ENCODE measurements around the gene TULP4. TPM values are rescaled to one million over a fixed set of nuclear protein-coding genes. Genes with fewer than 3 reads are reported as not detected.

TULP4 gene
- polyA plus RNA-seq, 2 of the 4 experiments (the other 2 are of a cell fraction) = 5.0 to 10.6 TPM

- WGBS (ENCODE audit: missing lambda C conversion rate) = 84% methylated on average over 3 of the region's 3 CpGs
- Histone ChIP-seq H3K4me3 (no peak overlapping the region), H3K4me1 (peaks cover 9% of the 10 kb centered on the region), H3K27ac (no peak overlapping the region), H3K4me2 (no peak overlapping the region), H3K9me3 (no peaks in the 10 kb centered on the region)
- TF ChIP-seq EP300 (IDR thresholded peaks at IDR 0.05) = no peak
- no peak for TF ChIP-seq NPAS2 (CRISPR knock-in tag; IDR thresholded peaks at IDR 0.05; ENCODE audit: borderline replicate concordance)
- TF ChIP-seq EHF (CRISPR knock-in tag; IDR thresholded peaks at IDR 0.05) = no peak
- no peak for FAIRE-seq
- CTCF ChIA-PET = no interaction called here
- no peak for DNase-seq (ENCODE audit: low read depth in 1 of 2, low spot score in 1 of 2)
- POLR2A ChIA-PET = no interaction called here
- no peak for ATAC-seq
These were observed 180.6 kb downstream of the TULP4 start for GRCh38 chr6:158492881-158493280.

- FAIRE-seq (no peak), DNase-seq (ENCODE audit: low read depth in 1 of 2, low spot score in 1 of 2) (no peak), ATAC-seq (peak in 1 of 2 experiments; percentile 63; a peak in 3 of 6 replicates)
- TF ChIP-seq RAD21 (conservative IDR thresholded peaks at IDR 0.05 in 1 of 2, IDR thresholded peaks at IDR 0.05 in 1 of 2) (peak in 1 of 2 experiments; percentile 28; a peak in 1 of 5 replicates), ZNF302 (CRISPR knock-in tag; IDR thresholded peaks at IDR 0.05) (no peak)
- no peak overlapping the region for H3K4me2 ChIP-seq
- CTCF ChIA-PET = interaction anchor here (1.4 to 2.2 kb wide), 3 partner anchors 23 to 275 kb away, joined by 4 to 6 read pairs (median 5); no protein-coding TSS in a partner anchor
- H3K4me1 ChIP-seq = no peaks in the 10 kb centered on the region
- H3K9me3 ChIP-seq = no peaks in the 10 kb centered on the region
- no peak overlapping the region for H3K4me3 ChIP-seq
- POLR2A ChIA-PET = no interaction called here
- H3K27ac ChIP-seq = no peak overlapping the region
- 97% methylated on average over 3 of the region's 3 CpGs for WGBS (ENCODE audit: missing lambda C conversion rate)
These were observed 184.4 kb downstream of the TULP4 start for GRCh38 chr6:158496700-158497099.

DNA sequence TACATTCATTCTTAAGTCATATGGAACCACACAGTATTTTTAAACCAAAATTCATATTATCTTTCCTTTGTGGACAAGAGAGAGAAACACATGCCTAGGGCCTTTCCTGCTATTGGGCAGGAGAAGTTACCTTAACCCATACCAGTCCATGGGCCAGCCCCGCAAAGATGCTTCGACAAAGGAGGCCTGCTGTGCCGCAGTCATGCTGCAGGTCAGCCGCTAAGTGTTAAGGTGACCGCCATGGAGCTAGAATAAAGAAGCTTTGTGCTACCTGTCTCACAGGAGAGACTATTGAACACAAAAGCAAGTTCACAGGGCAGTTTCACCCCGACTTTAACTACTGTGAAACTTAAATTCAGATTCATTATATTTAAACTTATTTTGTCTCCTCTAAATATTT is 185.4 kb downstream of the TULP4 start:
- Histone ChIP-seq H3K9me3 (no peaks in the 10 kb centered on the region), H3K4me3 (no peak overlapping the region), H3K4me2 (no peak overlapping the region), H3K4me1 (no peaks in the 10 kb centered on the region), H3K27ac (no peak overlapping the region)
- WGBS (ENCODE audit: missing lambda C conversion rate) = 80% methylated on average over 6 of the region's 6 CpGs
- no peak for ATAC-seq
- ChIA-PET CTCF (no interaction called here), POLR2A (no interaction called here)
- no peak for FAIRE-seq
- DNase-seq (ENCODE audit: low read depth in 1 of 2, low spot score in 1 of 2) = no peak
- no peak for TF ChIP-seq NR3C1 (IDR thresholded peaks at IDR 0.05)
- TF ChIP-seq, protein P1, sequence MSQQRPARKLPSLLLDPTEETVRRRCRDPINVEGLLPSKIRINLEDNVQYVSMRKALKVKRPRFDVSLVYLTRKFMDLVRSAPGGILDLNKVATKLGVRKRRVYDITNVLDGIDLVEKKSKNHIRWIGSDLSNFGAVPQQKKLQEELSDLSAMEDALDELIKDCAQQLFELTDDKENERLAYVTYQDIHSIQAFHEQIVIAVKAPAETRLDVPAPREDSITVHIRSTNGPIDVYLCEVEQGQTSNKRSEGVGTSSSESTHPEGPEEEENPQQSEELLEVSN (IDR thresholded peaks at IDR 0.05; ENCODE audit: borderline replicate concordance, low read depth) = no peak
- TF ChIP-seq RAD21 (conservative IDR thresholded peaks at IDR 0.05 in 1 of 2, IDR thresholded peaks at IDR 0.05 in 1 of 2) = no peak
- no peak for TF ChIP-seq NFE2L2 (conservative IDR thresholded peaks at IDR 0.05; ENCODE audit: low read length)
- no peak for TF ChIP-seq BHLHE40 (IDR thresholded peaks at IDR 0.05; ENCODE audit: low read depth, low read length)
- TF ChIP-seq, protein P2, sequence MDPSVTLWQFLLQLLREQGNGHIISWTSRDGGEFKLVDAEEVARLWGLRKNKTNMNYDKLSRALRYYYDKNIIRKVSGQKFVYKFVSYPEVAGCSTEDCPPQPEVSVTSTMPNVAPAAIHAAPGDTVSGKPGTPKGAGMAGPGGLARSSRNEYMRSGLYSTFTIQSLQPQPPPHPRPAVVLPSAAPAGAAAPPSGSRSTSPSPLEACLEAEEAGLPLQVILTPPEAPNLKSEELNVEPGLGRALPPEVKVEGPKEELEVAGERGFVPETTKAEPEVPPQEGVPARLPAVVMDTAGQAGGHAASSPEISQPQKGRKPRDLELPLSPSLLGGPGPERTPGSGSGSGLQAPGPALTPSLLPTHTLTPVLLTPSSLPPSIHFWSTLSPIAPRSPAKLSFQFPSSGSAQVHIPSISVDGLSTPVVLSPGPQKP (IDR thresholded peaks at IDR 0.05; ENCODE audit: low read depth, low read length) = no peak
- TF ChIP-seq HOXB5 (CRISPR knock-in tag; IDR thresholded peaks at IDR 0.05) = no peak
- TF ChIP-seq FOSB (CRISPR knock-in tag; IDR thresholded peaks at IDR 0.05) = no peak
- TF ChIP-seq EHMT2 (IDR thresholded peaks at IDR 0.05; ENCODE audit: low read depth) = no peak
- no peak for TF ChIP-seq MYC (IDR thresholded peaks at IDR 0.05; ENCODE audit: borderline replicate concordance, low read length)

DNA sequence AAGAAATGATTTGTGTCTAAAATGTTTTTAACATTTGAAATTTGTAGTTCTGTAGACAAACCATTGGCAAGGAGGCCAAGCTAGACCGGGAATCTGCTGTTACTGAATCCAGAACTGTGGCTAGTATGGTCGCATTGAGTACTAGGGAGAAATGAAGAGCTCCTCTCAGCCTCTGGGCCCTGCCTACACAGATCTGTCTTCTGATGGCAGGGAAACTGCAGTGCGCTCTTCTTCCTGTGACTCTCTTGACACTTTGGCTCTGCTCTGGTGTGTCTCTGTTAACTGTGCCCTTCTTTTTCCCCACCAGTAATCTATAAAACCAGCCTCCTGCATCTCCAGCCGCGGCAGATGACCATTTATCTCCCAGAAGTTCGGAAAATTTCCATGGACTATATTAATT is 186.1 kb downstream of the TULP4 start:
- no peak for FAIRE-seq
- CTCF ChIA-PET = interaction anchor here (0.9 kb wide), 1 partner anchor 277 kb away, joined by 3 read pairs; no protein-coding TSS in a partner anchor
- TF ChIP-seq, protein P3, sequence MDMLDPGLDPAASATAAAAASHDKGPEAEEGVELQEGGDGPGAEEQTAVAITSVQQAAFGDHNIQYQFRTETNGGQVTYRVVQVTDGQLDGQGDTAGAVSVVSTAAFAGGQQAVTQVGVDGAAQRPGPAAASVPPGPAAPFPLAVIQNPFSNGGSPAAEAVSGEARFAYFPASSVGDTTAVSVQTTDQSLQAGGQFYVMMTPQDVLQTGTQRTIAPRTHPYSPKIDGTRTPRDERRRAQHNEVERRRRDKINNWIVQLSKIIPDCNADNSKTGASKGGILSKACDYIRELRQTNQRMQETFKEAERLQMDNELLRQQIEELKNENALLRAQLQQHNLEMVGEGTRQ (IDR thresholded peaks at IDR 0.05) = no peak
- TF ChIP-seq KDM5A (IDR thresholded peaks at IDR 0.05) (no peak), ZNF302 (CRISPR knock-in tag; IDR thresholded peaks at IDR 0.05) (no peak), RCOR1 (IDR thresholded peaks at IDR 0.05; ENCODE audit: low read depth, low read length) (no peak), RNF2 (IDR thresholded peaks at IDR 0.05; ENCODE audit: borderline replicate concordance, low read depth) (no peak), CBX2 (IDR thresholded peaks at IDR 0.05; ENCODE audit: borderline replicate concordance, low read depth) (no peak), ZSCAN20 (CRISPR knock-in tag; IDR thresholded peaks at IDR 0.05) (no peak)
- TF ChIP-seq, protein P4, sequence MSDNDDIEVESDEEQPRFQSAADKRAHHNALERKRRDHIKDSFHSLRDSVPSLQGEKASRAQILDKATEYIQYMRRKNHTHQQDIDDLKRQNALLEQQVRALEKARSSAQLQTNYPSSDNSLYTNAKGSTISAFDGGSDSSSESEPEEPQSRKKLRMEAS (IDR thresholded peaks at IDR 0.05) = no peak
- TF ChIP-seq, protein P1 (IDR thresholded peaks at IDR 0.05; ENCODE audit: borderline replicate concordance, low read depth) = no peak

More for the DNA sequence above, 186.1 kb downstream of the TULP4 start:
- Histone ChIP-seq H3K27ac (no peak overlapping the region), H3K4me2 (no peak overlapping the region), H3K4me3 (no peak overlapping the region), H3K9me3 (no peaks in the 10 kb centered on the region), H3K4me1 (no peaks in the 10 kb centered on the region)
- WGBS (ENCODE audit: missing lambda C conversion rate) = 95% methylated on average over 6 of the region's 6 CpGs
- POLR2A ChIA-PET = no interaction called here
- no peak for DNase-seq (ENCODE audit: low read depth in 1 of 2, low spot score in 1 of 2)
- no peak for ATAC-seq
